ENCODE measurements around the gene GDF7. TPM values are rescaled to one million over a fixed set of nuclear protein-coding genes. Genes with fewer than 3 reads are reported as not detected.

GDF7 gene
- total and polyA plus RNA-seq, 8 donors = 0.15 to 0.42 (median 0.30) TPM

GRCh38 chr2:20640411-20641122 is 26.4 kb upstream of the GDF7 start:
- DNase-seq (peak in 1 of 4 donors; percentile 59), ATAC-seq (no peak)
- no peaks in the 10 kb centered on the region for H3K9me3 ChIP-seq
- intact Hi-C loops (cut with DNase I) = no loop called here
- H3K4me3 ChIP-seq = no peak overlapping the region
- peaks cover 1 to 8% of the 10 kb centered on the region in 2 donors for H3K4me1 ChIP-seq
- TF ChIP-seq CTCF (IDR thresholded peaks at IDR 0.05) = no peak
- H3K36me3 ChIP-seq = peaks cover 0 to 86% of the 10 kb centered on the region in 2 donors
- no peak overlapping the region for H3K27ac ChIP-seq
- H3K27me3 ChIP-seq = no peaks in the 10 kb centered on the region

- Histone ChIP-seq H3K27ac (no peak overlapping the region), H3K4me1 (peaks cover 0 to 6% of the 10 kb centered on the region in 2 donors), H3K4me3 (no peak overlapping the region), H3K27me3 (no peaks in the 10 kb centered on the region), H3K9me3 (no peaks in the 10 kb centered on the region), H3K36me3 (peaks cover 0 to 91% of the 10 kb centered on the region in 2 donors)
- DNase-seq (peak in 1 of 4 donors; percentile 53), ATAC-seq (no peak)
- intact Hi-C loops (cut with DNase I) = no loop called here
- TF ChIP-seq CTCF (IDR thresholded peaks at IDR 0.05) = no peak
Measured at GRCh38 chr2:20641123-20641985, 25.6 kb upstream of the GDF7 start.

GRCh38 chr2:20642055-20642971 is 24.6 kb upstream of the GDF7 start:
- peaks cover 0 to 6% of the 10 kb centered on the region in 2 donors for H3K4me1 ChIP-seq
- intact Hi-C loops (cut with DNase I) = no loop called here
- DNase-seq (peak in 3 of 4 donors; percentile 63 to 95 (median 83)), ATAC-seq (peak; percentile 85)
- no peak overlapping the region for H3K27ac ChIP-seq
- peak; percentile 82 to 92 for TF ChIP-seq CTCF (IDR thresholded peaks at IDR 0.05)
- no peak overlapping the region for H3K4me3 ChIP-seq
- no peaks in the 10 kb centered on the region for H3K27me3 ChIP-seq
- peaks cover 0 to 91% of the 10 kb centered on the region in 2 donors for H3K36me3 ChIP-seq
- no peaks in the 10 kb centered on the region for H3K9me3 ChIP-seq

GRCh38 chr2:20643060-20643459 is 23.9 kb upstream of the GDF7 start:
- peaks cover 0 to 84% of the 10 kb centered on the region in 2 donors for H3K36me3 ChIP-seq

More at GRCh38 chr2:20643060-20643459, 23.9 kb upstream of the GDF7 start:
- Histone ChIP-seq H3K27me3 (no peaks in the 10 kb centered on the region), H3K9me3 (no peaks in the 10 kb centered on the region), H3K4me1 (peaks cover 0 to 12% of the 10 kb centered on the region in 2 donors), H3K27ac (no peak overlapping the region), H3K4me3 (no peak overlapping the region)
- DNase-seq (peak in 1 of 4 donors; percentile 39), ATAC-seq (no peak)
- intact Hi-C loops (cut with DNase I) = no loop called here
- no peak for TF ChIP-seq CTCF (IDR thresholded peaks at IDR 0.05)

Measured in left lung (tissue), 10 donors.